GM19467 (cell line): ENCODE measurements around the gene AP3D1.

Experiments
- ATAC-seq: cut with Tn5 transposase; IDR thresholded peaks from one replicate; pipeline ENCODE4 v1.9.1; 2021; ENCODE audit warnings: mild to moderate bottlenecking, moderate library complexity; ENCODE audit not compliant: unreplicated experiment

AP3D1 gene

DNA sequence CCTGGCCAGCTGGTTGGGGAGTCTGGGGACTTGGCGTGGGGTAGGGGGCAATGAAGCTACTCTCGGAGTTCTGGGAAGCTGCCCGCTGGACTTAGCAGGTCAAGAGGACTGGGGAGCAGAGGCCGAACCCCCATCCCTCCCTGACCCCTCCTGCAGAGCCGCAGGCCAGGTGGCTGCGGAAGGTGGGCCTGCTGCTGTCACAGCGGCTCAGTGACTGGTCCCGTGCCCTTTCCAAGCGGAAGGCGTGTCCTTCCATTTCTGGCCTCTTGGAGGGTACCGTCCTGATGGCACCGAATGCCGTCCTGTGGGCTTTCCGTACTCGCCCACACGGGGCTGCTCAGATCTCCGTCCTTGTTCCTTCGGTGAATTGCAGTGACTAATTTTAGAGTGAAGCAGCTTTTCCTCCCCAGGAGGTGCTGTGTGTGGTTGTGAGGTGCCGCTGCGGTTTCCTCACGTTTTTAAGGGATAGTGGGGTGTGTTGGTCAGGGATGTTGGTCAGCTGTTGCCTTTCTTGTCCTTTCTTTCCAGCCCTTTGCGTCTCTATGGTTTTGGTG, 33.1 kb upstream of the AP3D1 start:
- no peak for ATAC-seq

- no peak for ATAC-seq
Measured at GRCh38 chr19:2181633-2181997, 30.2 kb upstream of the AP3D1 start.

DNA sequence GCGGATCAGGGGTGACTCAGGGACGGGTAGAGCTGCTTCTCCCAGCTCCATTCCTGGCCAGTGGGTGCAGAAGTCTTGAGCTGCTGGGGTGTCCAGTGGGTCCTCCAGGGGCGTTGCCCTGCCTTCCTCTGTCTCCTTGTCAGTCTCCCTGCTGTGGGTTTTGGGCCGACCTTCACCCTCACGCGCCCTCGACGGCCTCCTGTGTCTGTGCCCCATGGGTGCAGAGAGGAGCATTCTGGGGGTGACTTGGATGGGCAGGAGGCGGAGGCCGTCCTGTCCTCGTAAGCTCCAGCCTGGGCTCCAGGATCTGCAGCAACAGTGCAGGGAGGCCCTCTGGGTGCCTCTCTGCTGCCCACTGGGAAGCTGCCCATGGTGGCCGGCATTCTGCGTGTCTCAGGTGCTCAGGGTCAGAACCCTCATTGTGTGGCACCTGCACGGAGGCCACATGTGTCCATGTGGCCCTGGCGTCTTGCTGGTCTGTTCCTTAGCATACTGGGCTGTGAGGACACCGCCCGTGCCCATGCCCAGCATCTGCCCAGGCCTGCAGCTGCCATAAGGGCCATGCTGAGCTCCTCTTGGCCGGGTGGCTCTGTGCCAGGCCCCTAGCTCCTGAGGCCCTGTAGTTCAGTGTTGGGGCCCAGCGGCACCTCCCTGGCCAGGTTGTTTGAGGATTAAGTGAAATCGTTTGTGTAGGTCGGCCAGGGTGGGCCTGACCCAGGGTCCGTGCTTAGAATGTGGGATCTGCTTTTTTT, 29.7 kb upstream of the AP3D1 start:
- no peak for ATAC-seq

DNA sequence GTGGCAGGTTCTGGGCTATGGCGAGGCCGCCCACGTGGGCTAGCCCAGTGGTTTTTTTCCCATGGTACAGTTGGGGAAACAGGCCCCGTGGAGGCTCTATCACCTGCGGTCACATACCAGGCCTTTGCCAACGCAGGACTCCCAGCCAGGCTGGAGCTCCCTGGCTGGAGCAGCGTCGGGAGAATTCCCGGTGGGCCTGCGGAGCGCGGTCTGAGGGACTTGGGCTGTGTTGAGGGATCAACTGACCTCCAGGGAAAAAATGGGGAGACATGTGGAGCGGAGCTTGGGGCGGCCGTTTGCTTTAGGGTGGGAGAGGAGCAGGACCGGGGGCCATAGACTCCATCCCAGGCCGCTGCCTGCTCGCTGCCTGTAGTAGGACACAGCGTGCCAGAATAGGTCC, 28.7 kb upstream of the AP3D1 start:
- no peak for ATAC-seq

DNA sequence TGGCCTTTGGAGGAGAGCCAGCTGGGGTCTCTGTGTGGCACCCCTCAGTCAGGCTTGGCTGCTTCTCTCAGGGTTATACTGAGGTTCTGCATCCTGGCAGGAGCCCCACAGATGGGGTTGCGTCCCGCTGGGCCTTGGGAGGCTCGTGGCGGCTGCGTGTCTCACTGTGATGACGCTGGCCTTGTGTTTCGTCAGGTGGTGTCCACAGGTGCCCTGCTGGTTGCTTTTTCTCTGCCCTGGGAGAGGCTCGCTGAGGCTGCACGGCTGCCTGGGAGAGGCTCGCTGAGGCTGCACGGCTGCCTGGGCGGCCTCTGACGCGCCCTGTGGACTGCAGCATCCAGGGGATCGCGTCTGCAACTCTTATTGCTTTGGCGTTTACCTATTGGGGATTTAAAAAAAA, 27.7 kb upstream of the AP3D1 start:
- ATAC-seq, result no peak

DNA sequence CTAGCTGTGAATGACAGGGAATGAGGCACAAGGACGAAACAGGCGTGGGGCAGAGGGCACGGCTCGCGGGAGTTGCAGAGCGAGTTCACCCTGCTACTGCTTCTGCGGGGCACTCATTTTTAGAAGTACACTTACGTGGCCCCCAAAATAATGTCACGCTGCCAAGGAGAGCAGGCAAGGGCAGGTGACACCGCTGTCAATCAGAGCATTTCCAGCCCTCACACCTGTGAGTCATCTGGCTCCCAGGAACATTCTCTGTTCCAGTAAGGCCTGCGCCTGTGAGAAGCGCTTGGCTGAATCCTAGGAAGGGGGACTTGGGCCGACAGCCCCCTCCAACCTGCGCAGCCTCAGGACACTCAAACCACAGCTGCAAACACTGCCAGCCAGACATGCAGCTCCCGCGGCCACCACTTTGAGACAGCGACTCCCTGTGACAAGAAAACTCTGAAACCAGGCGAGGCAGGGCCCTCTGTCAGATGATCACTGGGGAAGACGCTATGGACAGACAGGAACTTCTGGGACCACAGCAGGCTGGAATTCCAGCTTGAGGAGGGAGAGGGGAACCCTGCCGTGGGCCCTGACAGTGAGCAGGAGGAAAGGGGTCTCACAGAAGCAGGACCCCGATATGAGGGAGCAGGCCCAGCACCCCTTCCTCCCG, 25.1 kb upstream of the AP3D1 start:
- ATAC-seq, result no peak

DNA sequence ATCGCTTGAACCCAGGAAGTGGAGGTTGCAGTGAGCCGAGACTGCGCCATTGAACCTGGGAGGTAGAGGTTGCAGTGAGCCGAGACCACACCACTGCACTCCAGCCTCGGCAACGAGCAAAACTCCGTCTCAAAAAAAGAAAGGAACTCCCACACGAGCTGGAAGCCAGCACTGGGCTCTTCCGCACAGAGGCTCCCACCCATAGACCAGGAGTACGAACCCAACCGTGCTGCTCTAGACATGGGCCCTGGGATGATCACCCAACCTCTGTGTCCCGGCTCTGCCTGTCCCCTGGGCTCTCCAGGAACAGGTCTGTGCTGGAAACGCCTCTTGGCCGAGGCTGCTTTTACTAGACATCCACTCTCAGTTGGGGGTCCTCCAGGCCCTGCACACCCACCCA, 24.4 kb upstream of the AP3D1 start:
- no peak for ATAC-seq

GRCh38 chr19:2173767-2174577, 22.6 kb upstream of the AP3D1 start:
- no peak for ATAC-seq

GRCh38 chr19:2173388-2173766, 22.0 kb upstream of the AP3D1 start:
- no peak for ATAC-seq

DNA sequence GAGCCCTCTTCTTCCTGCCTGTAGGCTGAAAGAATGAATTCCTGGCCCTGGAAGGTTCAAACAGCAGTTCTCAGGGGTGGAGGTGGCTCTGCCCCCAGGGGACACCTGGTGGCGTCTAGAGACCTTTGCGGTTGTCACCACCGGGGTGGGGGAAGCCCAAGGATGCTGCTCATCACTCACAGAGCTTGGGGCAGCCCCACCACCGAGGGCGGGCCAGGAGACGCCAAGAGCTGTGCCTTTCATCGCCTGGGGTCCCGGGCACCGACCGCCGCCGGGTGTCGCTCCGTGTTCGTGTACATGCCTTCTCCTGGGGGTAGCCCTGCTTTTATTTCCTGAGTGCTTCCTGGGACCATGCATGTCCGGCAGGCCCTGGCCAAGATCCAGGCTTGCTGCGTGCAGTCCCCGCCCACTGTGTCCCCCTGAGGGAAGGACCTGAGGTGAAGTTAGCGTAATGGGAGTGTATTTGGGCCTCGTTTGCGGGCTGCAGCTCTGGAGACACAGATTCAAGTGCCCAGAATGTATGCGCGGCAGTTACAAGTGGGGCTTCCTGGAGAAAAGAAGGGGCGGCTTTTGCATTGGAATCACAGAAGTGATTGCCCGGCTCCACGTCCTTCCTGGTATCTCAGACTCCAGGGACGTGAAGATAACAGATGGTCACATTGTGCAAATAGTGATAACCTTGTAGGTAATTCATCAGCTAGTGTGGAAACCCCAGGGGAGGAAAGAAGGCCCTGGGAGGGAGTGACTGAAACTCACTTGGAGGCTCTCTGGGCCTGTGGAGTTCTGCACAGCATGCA, 20.2 kb upstream of the AP3D1 start:
- ATAC-seq, result peak; percentile 43

DNA sequence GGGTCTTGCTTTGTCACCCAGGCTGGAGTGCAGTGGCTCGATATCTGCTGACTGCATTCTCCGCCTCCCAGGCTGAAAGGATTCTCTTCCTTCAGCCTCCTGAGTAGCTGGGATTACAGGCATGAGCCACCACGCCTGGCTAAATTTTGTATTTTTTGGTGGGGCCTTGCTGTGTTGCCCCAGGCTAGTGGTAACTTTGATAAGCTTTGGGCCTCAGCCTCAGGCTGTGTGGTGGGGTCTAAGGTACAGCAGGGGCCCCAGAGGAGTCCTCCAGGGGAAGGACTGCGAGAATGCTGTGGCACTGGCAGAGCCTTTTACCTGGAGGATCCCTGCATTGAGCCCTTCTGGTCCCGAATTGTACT, 19.6 kb upstream of the AP3D1 start:
- no peak for ATAC-seq

- no peak for ATAC-seq
Measured at GRCh38 chr19:2170219-2170618, 18.9 kb upstream of the AP3D1 start.

DNA sequence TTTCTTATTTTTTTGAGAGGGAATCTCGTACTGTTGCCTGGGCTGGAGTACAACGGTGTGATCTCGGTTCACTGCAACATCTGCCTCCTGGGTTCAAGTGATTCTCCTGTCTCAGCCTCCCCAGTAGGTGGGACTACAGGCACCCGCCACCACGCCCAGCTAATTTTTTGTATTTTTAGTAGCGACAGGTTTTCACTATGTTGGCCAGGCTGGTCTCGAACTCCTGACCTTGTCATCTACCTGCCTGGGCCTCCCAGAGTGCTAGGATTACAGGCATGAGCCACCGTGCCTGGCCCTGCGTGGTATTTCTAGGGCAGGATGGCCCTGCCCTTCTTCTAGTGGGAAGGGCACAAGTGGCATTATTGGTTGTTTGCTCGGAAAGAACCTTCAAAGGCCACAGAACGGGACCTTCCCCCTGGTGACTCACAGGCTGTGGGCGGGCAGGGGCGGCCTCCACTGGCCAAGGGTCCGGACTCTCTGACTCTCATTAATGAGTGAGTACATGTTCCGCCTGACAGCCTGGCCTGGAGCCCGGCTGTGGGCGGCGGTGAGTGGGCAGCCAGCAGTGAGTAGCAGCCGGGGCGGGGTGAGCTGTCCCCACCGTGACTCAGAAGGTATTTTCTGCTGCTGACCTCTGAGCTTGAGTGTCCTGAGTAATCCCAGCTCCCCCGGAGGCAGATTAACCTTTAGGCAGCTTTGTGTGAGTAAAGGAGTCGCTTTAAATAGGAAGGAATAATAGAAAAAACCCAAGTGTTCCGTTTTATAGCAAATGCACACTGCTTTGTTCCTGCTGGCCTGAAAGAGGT, 17.5 kb upstream of the AP3D1 start:
- peak; percentile 38 for ATAC-seq

DNA sequence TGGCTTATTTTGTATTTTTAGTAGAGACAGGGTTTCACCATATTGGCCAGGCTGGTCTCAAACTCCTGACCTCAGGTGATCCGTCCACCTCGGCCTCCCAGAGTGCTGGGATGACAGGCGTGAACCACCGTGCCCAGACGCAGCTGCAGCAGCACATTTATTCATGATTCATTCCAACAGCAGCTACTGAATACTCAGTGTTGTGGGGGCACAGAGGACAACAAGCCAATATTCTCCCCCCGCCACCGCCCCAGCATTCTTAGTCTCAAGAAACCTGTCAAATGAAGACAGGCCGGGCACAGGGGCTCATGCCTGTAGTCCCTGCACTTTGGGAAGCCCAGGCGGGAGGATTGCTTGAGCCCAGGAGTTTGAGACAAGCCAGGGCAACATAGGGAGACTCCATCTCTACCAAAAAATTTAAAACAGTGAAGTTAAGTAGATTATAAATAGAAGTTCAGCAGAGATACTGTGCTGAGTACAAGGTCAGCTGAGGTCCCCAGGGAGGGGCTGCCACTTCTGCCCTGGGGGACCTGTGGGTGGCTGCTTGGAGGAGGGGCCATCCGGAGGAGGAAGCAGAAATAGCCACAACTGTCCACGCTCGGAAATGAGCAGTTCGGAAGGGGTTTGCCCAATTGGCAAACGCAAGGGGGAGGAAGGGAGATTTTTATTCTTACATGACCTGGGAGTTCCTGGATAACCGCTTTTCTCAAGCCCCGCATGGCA, 16.7 kb upstream of the AP3D1 start:
- no peak for ATAC-seq

- no peak for ATAC-seq
Measured at GRCh38 chr19:2166741-2167738, 15.7 kb upstream of the AP3D1 start.

GRCh38 chr19:2164020-2164998, 12.9 kb upstream of the AP3D1 start:
- peak; percentile 16 for ATAC-seq

DNA sequence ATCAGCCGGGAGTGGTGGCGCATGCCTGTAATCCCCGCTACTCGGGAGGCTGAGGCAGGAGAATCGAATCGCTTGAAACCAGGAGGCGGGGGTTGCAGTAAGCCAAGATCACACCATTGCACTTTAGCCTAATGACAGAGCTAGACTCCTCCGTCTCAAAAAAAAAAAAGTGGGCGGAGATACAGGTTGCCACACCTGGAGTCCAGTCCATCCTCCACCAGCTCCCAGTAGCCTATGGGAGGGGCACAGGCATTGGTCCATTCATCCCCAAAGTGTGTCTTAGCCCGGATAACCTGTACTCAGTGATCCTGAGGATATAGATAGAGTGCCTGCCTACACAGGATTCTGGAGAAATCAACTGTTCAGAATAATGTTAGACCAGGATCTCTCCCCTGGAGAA, 9.0 kb upstream of the AP3D1 start:
- ATAC-seq, result no peak
